Measurements from ENCODE around the gene ANO3. TPM values are rescaled to one million over a fixed set of nuclear protein-coding genes. Genes with fewer than 3 reads are reported as not detected.

The ANO3 gene
- total and polyA plus RNA-seq, 2 donors from 2014 or later, result 0.30 to 1.5 TPM

DNA sequence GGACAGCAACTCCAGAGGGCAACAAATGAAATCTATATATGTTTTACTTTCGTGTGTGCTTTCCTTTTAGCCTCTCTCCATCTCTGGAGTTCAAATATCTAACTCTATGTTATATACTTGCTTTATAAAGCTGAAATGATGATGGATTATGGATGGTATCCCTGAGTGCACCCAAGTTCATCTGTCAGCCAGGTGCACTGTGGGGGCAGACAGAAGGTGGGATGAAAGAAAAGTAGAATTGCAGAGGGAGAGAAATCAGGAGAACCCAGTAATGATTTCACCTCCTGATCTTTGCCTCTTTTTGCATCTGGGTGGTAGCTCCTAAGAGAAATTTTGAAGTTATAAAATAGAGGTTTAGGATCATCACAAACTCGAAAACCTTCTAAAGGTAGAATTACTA is 237.7 kb downstream of the ANO3 start:
- Histone ChIP-seq H3K27me3 (ENCODE audit: control insufficient read depth, insufficient read depth, low read length) (no peaks in the 10 kb centered on the region), H3K9ac (ENCODE audit: low read length in 3 of 3) (no peak overlapping the region), H3K9me3 (ENCODE audit: control insufficient read depth in 2 of 3, insufficient read depth in 1 of 3, low read length in 3 of 3) (no peaks in the 10 kb centered on the region), H3K36me3 (ENCODE audit: control insufficient read depth in 2 of 3, insufficient read depth in 3 of 3, low read length in 3 of 3) (no peaks in the 10 kb centered on the region), H3K27ac (ENCODE audit: low read depth in 2 of 2, low read length in 2 of 2) (no peak overlapping the region), H3K4me3 (ENCODE audit: low read length in 3 of 3) (peak overlapping the region in 2 of 3 donors; percentile 20 to 39), H3K4me1 (ENCODE audit: control insufficient read depth in 2 of 3, insufficient read depth in 2 of 3, low read depth in 1 of 3, low read length in 3 of 3) (no peaks in the 10 kb centered on the region)
- intact Hi-C loops (cut with DNase I), result no loop called here
- TF ChIP-seq, protein P1, sequence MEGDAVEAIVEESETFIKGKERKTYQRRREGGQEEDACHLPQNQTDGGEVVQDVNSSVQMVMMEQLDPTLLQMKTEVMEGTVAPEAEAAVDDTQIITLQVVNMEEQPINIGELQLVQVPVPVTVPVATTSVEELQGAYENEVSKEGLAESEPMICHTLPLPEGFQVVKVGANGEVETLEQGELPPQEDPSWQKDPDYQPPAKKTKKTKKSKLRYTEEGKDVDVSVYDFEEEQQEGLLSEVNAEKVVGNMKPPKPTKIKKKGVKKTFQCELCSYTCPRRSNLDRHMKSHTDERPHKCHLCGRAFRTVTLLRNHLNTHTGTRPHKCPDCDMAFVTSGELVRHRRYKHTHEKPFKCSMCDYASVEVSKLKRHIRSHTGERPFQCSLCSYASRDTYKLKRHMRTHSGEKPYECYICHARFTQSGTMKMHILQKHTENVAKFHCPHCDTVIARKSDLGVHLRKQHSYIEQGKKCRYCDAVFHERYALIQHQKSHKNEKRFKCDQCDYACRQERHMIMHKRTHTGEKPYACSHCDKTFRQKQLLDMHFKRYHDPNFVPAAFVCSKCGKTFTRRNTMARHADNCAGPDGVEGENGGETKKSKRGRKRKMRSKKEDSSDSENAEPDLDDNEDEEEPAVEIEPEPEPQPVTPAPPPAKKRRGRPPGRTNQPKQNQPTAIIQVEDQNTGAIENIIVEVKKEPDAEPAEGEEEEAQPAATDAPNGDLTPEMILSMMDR (IDR thresholded peaks at IDR 0.05; ENCODE audit: borderline replicate concordance, extremely low read depth, insufficient read depth), result no peak
- DNase-seq (no peak), FAIRE-seq (no peak)

- TF ChIP-seq, protein P1 (IDR thresholded peaks at IDR 0.05; ENCODE audit: borderline replicate concordance, extremely low read depth, insufficient read depth), result no peak
- Histone ChIP-seq H3K9me3 (ENCODE audit: control insufficient read depth in 2 of 3, insufficient read depth in 1 of 3, low read length in 3 of 3) (no peaks in the 10 kb centered on the region), H3K9ac (ENCODE audit: low read length in 3 of 3) (peak within 1 kb of the TSS in 1 of 3 donors; percentile 67), H3K4me3 (ENCODE audit: low read length in 3 of 3) (peak within 1 kb of the TSS in 2 of 3 donors; percentile 46 to 58), H3K27ac (ENCODE audit: low read depth in 2 of 2, low read length in 2 of 2) (peak within 1 kb of the TSS; percentile 36 to 66), H3K4me1 (ENCODE audit: control insufficient read depth in 2 of 3, insufficient read depth in 2 of 3, low read depth in 1 of 3, low read length in 3 of 3) (no peaks in the 10 kb centered on the region), H3K27me3 (ENCODE audit: control insufficient read depth, insufficient read depth, low read length) (no peaks in the 10 kb centered on the region), H3K36me3 (ENCODE audit: control insufficient read depth in 2 of 3, insufficient read depth in 3 of 3, low read length in 3 of 3) (no peaks in the 10 kb centered on the region)
- peak in 2 of 5 donors; percentile 4 to 9 for DNase-seq
- FAIRE-seq, result no peak
- intact Hi-C loops (cut with DNase I), result no loop called here
These were observed 240.1 kb downstream of the ANO3 start, which contains the start of gene MUC15 for GRCh38 chr11:26571861-26572654. TSS of gene MUC15 (minus strand) at chr11:26572263. CDS start at chr11:26567094, 5,169 bp downstream.

- intact Hi-C loops (cut with DNase I), result no loop called here
- H3K9me3 ChIP-seq (ENCODE audit: control insufficient read depth in 2 of 3, insufficient read depth in 1 of 3, low read length in 3 of 3), result no peaks in the 10 kb centered on the region
- FAIRE-seq (no peak), DNase-seq (peak in 3 of 5 donors; percentile 14 to 43 (median 37))
- TF ChIP-seq, protein P1 (IDR thresholded peaks at IDR 0.05; ENCODE audit: borderline replicate concordance, extremely low read depth, insufficient read depth), result no peak
- no peaks in the 10 kb centered on the region for H3K36me3 ChIP-seq (ENCODE audit: control insufficient read depth in 2 of 3, insufficient read depth in 3 of 3, low read length in 3 of 3)
- H3K4me3 ChIP-seq (ENCODE audit: low read length in 3 of 3), result peak overlapping the region in 2 of 3 donors; percentile 46 to 58
- H3K9ac ChIP-seq (ENCODE audit: low read length in 3 of 3), result peak overlapping the region in 1 of 3 donors; percentile 7
- H3K27ac ChIP-seq (ENCODE audit: low read depth in 2 of 2, low read length in 2 of 2), result peak overlapping the region; percentile 36 to 66
- no peaks in the 10 kb centered on the region for H3K4me1 ChIP-seq (ENCODE audit: control insufficient read depth in 2 of 3, insufficient read depth in 2 of 3, low read depth in 1 of 3, low read length in 3 of 3)
- H3K27me3 ChIP-seq (ENCODE audit: control insufficient read depth, insufficient read depth, low read length), result no peaks in the 10 kb centered on the region
These were observed 241.0 kb downstream of the ANO3 start for GRCh38 chr11:26572770-26573402.
